Smooth muscle cell (in vitro differentiated cells): ENCODE measurements around the gene NEK4. TPM values are rescaled to one million over a fixed set of nuclear protein-coding genes. Genes with fewer than 3 reads are reported as not detected.

Experiments used
- DNase-seq: peaks from one replicate; lab custom pipeline; 2025; ENCODE audit not compliant: unreplicated experiment; lab: John Stamatoyannopoulos, UW
- H2AFZ ChIP-seq: fragments of 200-600 bp; sonication (generic); 2 replicates; pipeline ENCODE4 v1.6.0; 2016; ENCODE audit warnings: antibody characterized with exemption, low read depth, mild to moderate bottlenecking
- H3F3A ChIP-seq: fragments of 200-600 bp; sonication (generic); 2 replicates; pipeline ENCODE4 v1.6.0; 2017; ENCODE audit warnings: antibody characterized with exemption, low read depth
- H3K27ac ChIP-seq: fragments of 200-600 bp; sonication (generic); 2 replicates; pipeline ENCODE4 v1.5.1; 2016; ENCODE audit warnings: low read depth, mild to moderate bottlenecking
- H3K27me3 ChIP-seq: fragments of 200-600 bp; sonication (generic); 2 replicates; pipeline ENCODE4 v1.6.1; 2016; ENCODE audit warnings: low read depth, mild to moderate bottlenecking
- H3K36me3 ChIP-seq: fragments of 200-600 bp; sonication (generic); 2 replicates; pipeline ENCODE4 v1.5.1; 2016; ENCODE audit warnings: low read depth
- H3K4me1 ChIP-seq: fragments of 200-600 bp; sonication (generic); 2 replicates; pipeline ENCODE4 v1.5.1; 2016; ENCODE audit warnings: low read depth
- H3K4me2 ChIP-seq: fragments of 200-600 bp; sonication (generic); 2 replicates; pipeline ENCODE4 v1.6.0; 2016; ENCODE audit warnings: mild to moderate bottlenecking
- H3K4me3 ChIP-seq: fragments of 200-600 bp; sonication (generic); 2 replicates; pipeline ENCODE4 v1.5.1; 2016; ENCODE audit warnings: mild to moderate bottlenecking
- H3K79me2 ChIP-seq: fragments of 200-600 bp; sonication (generic); 2 replicates; pipeline ENCODE4 v1.6.0; 2016; ENCODE audit warnings: low read depth, mild to moderate bottlenecking
- H3K9ac ChIP-seq: fragments of 200-600 bp; sonication (generic); 2 replicates; pipeline ENCODE4 v1.6.0; 2016; ENCODE audit warnings: low read depth
- H3K9me3 ChIP-seq: fragments of 200-600 bp; sonication (generic); replicated peaks from 2 replicates; pipeline ENCODE4 v1.5.1; 2016; ENCODE audit warnings: low read depth
- H4K20me1 ChIP-seq: fragments of 200-600 bp; sonication (generic); 2 replicates; pipeline ENCODE4 v1.6.0; 2016; ENCODE audit warnings: low read depth
- CTCF ChIP-seq: fragments of 200-600 bp; sonication (generic); IDR thresholded peaks from 2 replicates; pipeline ENCODE4 v1.5.1; 2017; ENCODE audit warnings: borderline replicate concordance, mild to moderate bottlenecking, antibody characterized with exemption; ENCODE audit not compliant: insufficient read depth, poor library complexity, severe bottlenecking
- WGBS: methylation state at CpG from one replicate; pipeline ENCODE4 v1.1.7; 2016; ENCODE audit warnings: low lambda C conversion rate; 5-methylcytosine and 5-hydroxymethylcytosine counted together
- polyA plus RNA-seq: library from polyadenylated mRNA; unstranded; fragments of >200 nt; fragmentation: Nextera tagmentation; extraction: Ambion mirVana; gene quantifications from 2 replicates; pipeline ENCODE4 v1.2.1, GENCODE V29; 2016
- total RNA-seq: library from RNA; depleted of rRNA; stranded (reverse); fragments of >200 nt; gene quantifications from 2 replicates; pipeline ENCODE4 v1.2.3, GENCODE V29; 2014

Gene NEK4
- total and polyA plus RNA-seq, 2 experiments from 2014 or later, result 8.6 to 11.0 TPM

GRCh38 chr3:52810923-52811322 is 40.2 kb upstream of the NEK4 start:
- Histone ChIP-seq H3K9me3 (no peaks in the 10 kb centered on the region), H4K20me1 (no peaks in the 10 kb centered on the region), H3K4me2 (no peak overlapping the region), H3K36me3 (no peaks in the 10 kb centered on the region), H3F3A (no peaks in the 10 kb centered on the region), H3K4me3 (no peak overlapping the region), H3K27ac (no peak overlapping the region), H3K79me2 (no peaks in the 10 kb centered on the region), H3K4me1 (no peaks in the 10 kb centered on the region), H3K27me3 (peaks cover 5% of the 10 kb centered on the region), H2AFZ (no peak overlapping the region), H3K9ac (no peak overlapping the region)
- WGBS, result 88% methylated on average over 11 of the region's 11 CpGs
- no peak for DNase-seq
- no peak for TF ChIP-seq CTCF

- H3K4me2 ChIP-seq, result no peak overlapping the region
- no peak overlapping the region for H3K27ac ChIP-seq
- H3K9me3 ChIP-seq, result no peaks in the 10 kb centered on the region
- H3K4me3 ChIP-seq, result no peak overlapping the region
- no peaks in the 10 kb centered on the region for H3F3A ChIP-seq
- no peaks in the 10 kb centered on the region for H3K4me1 ChIP-seq
- H3K36me3 ChIP-seq, result no peaks in the 10 kb centered on the region
- DNase-seq, result no peak
- H4K20me1 ChIP-seq, result no peaks in the 10 kb centered on the region
- H3K9ac ChIP-seq, result no peak overlapping the region
- H3K27me3 ChIP-seq, result peaks cover 5% of the 10 kb centered on the region
- TF ChIP-seq CTCF, result no peak
- 84% methylated on average over 7 of the region's 7 CpGs for WGBS
- no peaks in the 10 kb centered on the region for H3K79me2 ChIP-seq
- no peak overlapping the region for H2AFZ ChIP-seq
These were observed 39.1 kb upstream of the NEK4 start for GRCh38 chr3:52809662-52810377.

- Histone ChIP-seq H3K4me2 (no peak overlapping the region), H3K9ac (no peak overlapping the region), H3K36me3 (no peaks in the 10 kb centered on the region), H4K20me1 (no peaks in the 10 kb centered on the region), H3K27me3 (peaks cover 5% of the 10 kb centered on the region), H3K27ac (no peak overlapping the region), H2AFZ (no peak overlapping the region), H3F3A (no peaks in the 10 kb centered on the region), H3K79me2 (no peaks in the 10 kb centered on the region), H3K4me1 (no peaks in the 10 kb centered on the region), H3K4me3 (no peak overlapping the region), H3K9me3 (no peaks in the 10 kb centered on the region)
- TF ChIP-seq CTCF, result no peak
- 84% methylated on average over 2 of the region's 2 CpGs for WGBS
- no peak for DNase-seq
These were observed 38.4 kb upstream of the NEK4 start for GRCh38 chr3:52809149-52809548.
